Suprapubic skin (tissue), 4 donors: ENCODE data around the gene PAPLN. TPM values are rescaled to one million over a fixed set of nuclear protein-coding genes. Genes with fewer than 3 reads are reported as not detected.

ENCODE experiments used
- DNase-seq, 2 donors: peaks; one replicate each; pipeline ENCODE4 v3.0.0-alpha.2; 2019; ENCODE audit warnings: low spot score in 2 of 2
- H3K27ac ChIP-seq: fragments of 200-600 bp; sonication (generic); one replicate; pipeline ENCODE4 v1.5.1; 2019
- H3K27me3 ChIP-seq: fragments of 200-600 bp; sonication (generic); one replicate; pipeline ENCODE4 v1.5.1; 2019
- H3K36me3 ChIP-seq: fragments of 200-600 bp; sonication (generic); one replicate; pipeline ENCODE4 v1.5.1; 2019
- H3K4me1 ChIP-seq: fragments of 200-600 bp; sonication (generic); one replicate; pipeline ENCODE4 v1.5.1; 2019
- H3K4me3 ChIP-seq: fragments of 200-600 bp; sonication (generic); one replicate; pipeline ENCODE4 v1.5.1; 2019; ENCODE audit warnings: mild to moderate bottlenecking
- H3K9me3 ChIP-seq: fragments of 200-600 bp; sonication (generic); one replicate; pipeline ENCODE4 v1.5.1; 2019
- CTCF ChIP-seq, 2 donors: fragments of 200-600 bp in 1 of 2; fragments of 450-650 bp in 1 of 2; sonication (generic) in 1 of 2; IDR thresholded peaks; one replicate each; pipeline ENCODE4 v1.5.1; 2016 to 2019; ENCODE audit warnings: antibody characterized with exemption in 2 of 2, mild to moderate bottlenecking in 1 of 2, moderate library complexity in 1 of 2
- EP300 ChIP-seq: sonication (generic); formaldehyde crosslinking; IDR thresholded peaks from one replicate; pipeline ENCODE4 v1.6.1; 2017; ENCODE audit warnings: antibody characterized with exemption
- POLR2A ChIP-seq, 2 donors: fragments of 450-650 bp; IDR thresholded peaks; one replicate each; pipeline ENCODE4 v1.6.1; 2017; ENCODE audit warnings: antibody characterized with exemption in 2 of 2, mild to moderate bottlenecking in 2 of 2, moderate library complexity in 2 of 2
- POLR2AphosphoS5 ChIP-seq, 3 donors: sonication (generic); formaldehyde crosslinking; IDR thresholded peaks; one replicate each; pipeline ENCODE4 v1.6.1; 2017; ENCODE audit warnings: antibody characterized with exemption in 3 of 3
- WGBS: methylation state at CpG from one replicate; pipeline ENCODE4 v1.1.5; 2018; 5-methylcytosine and 5-hydroxymethylcytosine counted together
- total RNA-seq, 4 donors: library from RNA; depleted of rRNA; stranded (reverse); fragments of >200 nt; gene quantifications; one replicate each; pipeline ENCODE4 v1.1.0, GENCODE V29; 2016

PAPLN gene
- total RNA-seq, 4 donors from 2014 or later, result 15.9 to 44.9 (median 23.5) TPM

GRCh38 chr14:73259837-73260236, 22.5 kb downstream of the PAPLN start:
- no peak for TF ChIP-seq POLR2A (IDR thresholded peaks at IDR 0.05)
- no peak for TF ChIP-seq CTCF (IDR thresholded peaks at IDR 0.05)
- no peak for TF ChIP-seq EP300
- TF ChIP-seq POLR2AphosphoS5 (IDR thresholded peaks at IDR 0.05), result no peak
- 87% methylated on average over 3 of the region's 9 CpGs for WGBS
- peaks cover 36% of the 10 kb centered on the region for H3K36me3 ChIP-seq
- H3K9me3 ChIP-seq, result no peaks in the 10 kb centered on the region
- H3K4me3 ChIP-seq, result no peak overlapping the region
- no peaks in the 10 kb centered on the region for H3K27me3 ChIP-seq
- no peak for DNase-seq
- H3K4me1 ChIP-seq, result no peaks in the 10 kb centered on the region
- no peak overlapping the region for H3K27ac ChIP-seq

- TF ChIP-seq POLR2AphosphoS5 (IDR thresholded peaks at IDR 0.05) (no peak), CTCF (IDR thresholded peaks at IDR 0.05) (no peak), POLR2A (IDR thresholded peaks at IDR 0.05) (no peak), EP300 (no peak)
- 85% methylated on average over 7 of the region's 11 CpGs for WGBS
Observed at GRCh38 chr14:73260574-73260973, 23.3 kb downstream of the PAPLN start.

GRCh38 chr14:73261075-73261474, 23.8 kb downstream of the PAPLN start:
- no peaks in the 10 kb centered on the region for H3K27me3 ChIP-seq
- H3K27ac ChIP-seq, result no peak overlapping the region
- TF ChIP-seq POLR2A (IDR thresholded peaks at IDR 0.05), result no peak
- TF ChIP-seq POLR2AphosphoS5 (IDR thresholded peaks at IDR 0.05), result no peak
- TF ChIP-seq EP300, result no peak
- TF ChIP-seq CTCF (IDR thresholded peaks at IDR 0.05), result no peak
- no peak overlapping the region for H3K4me3 ChIP-seq
- H3K9me3 ChIP-seq, result no peaks in the 10 kb centered on the region
- H3K36me3 ChIP-seq, result peaks cover 26% of the 10 kb centered on the region
- DNase-seq, result no peak
- WGBS, result 73% methylated on average over 5 of the region's 6 CpGs
- H3K4me1 ChIP-seq, result no peaks in the 10 kb centered on the region

More at GRCh38 chr14:73260574-73260973, 23.3 kb downstream of the PAPLN start:
- Histone ChIP-seq H3K4me1 (no peaks in the 10 kb centered on the region), H3K4me3 (no peak overlapping the region), H3K9me3 (no peaks in the 10 kb centered on the region), H3K27ac (no peak overlapping the region), H3K36me3 (peaks cover 31% of the 10 kb centered on the region), H3K27me3 (no peaks in the 10 kb centered on the region)
- DNase-seq, result peak in 1 of 2 donors; percentile 73

GRCh38 chr14:73261520-73262426, 24.5 kb downstream of the PAPLN start:
- Histone ChIP-seq H3K4me3 (no peak overlapping the region), H3K9me3 (no peaks in the 10 kb centered on the region), H3K27ac (no peak overlapping the region), H3K36me3 (peaks cover 25% of the 10 kb centered on the region), H3K27me3 (no peaks in the 10 kb centered on the region), H3K4me1 (no peaks in the 10 kb centered on the region)
- DNase-seq, result peak in 1 of 2 donors; percentile 64
- 82% methylated on average over 9 of the region's 15 CpGs for WGBS
- TF ChIP-seq EP300, result no peak
- TF ChIP-seq POLR2A (IDR thresholded peaks at IDR 0.05), result no peak
- TF ChIP-seq CTCF (IDR thresholded peaks at IDR 0.05), result no peak
- no peak for TF ChIP-seq POLR2AphosphoS5 (IDR thresholded peaks at IDR 0.05)

GRCh38 chr14:73262427-73263183, 25.3 kb downstream of the PAPLN start:
- no peak overlapping the region for H3K27ac ChIP-seq
- TF ChIP-seq POLR2AphosphoS5 (IDR thresholded peaks at IDR 0.05) (no peak), CTCF (IDR thresholded peaks at IDR 0.05) (no peak), EP300 (no peak), POLR2A (IDR thresholded peaks at IDR 0.05) (no peak)
- H3K9me3 ChIP-seq, result no peaks in the 10 kb centered on the region
- no peaks in the 10 kb centered on the region for H3K4me1 ChIP-seq
- no peak overlapping the region for H3K4me3 ChIP-seq
- no peaks in the 10 kb centered on the region for H3K27me3 ChIP-seq
- H3K36me3 ChIP-seq, result peaks cover 25% of the 10 kb centered on the region
- 82% methylated on average over 8 of the region's 20 CpGs for WGBS
- DNase-seq, result peak in 1 of 2 donors; percentile 75
